AG09319 (cell line): Measurements from ENCODE around the gene SLIT3.

ENCODE experiments used
- DNase-seq: peaks from one replicate; pipeline ENCODE4 v3.0.0-alpha.2; 2010; ENCODE audit warnings: low read depth; ENCODE audit errors: extremely low read depth
- CTCF ChIP-seq: IDR thresholded peaks from 2 replicates; pipeline ENCODE4 v1.5.1; 2011; ENCODE audit warnings: low read depth, mild to moderate bottlenecking, inconsistent platforms, low read length, moderate library complexity

Gene SLIT3

GRCh38 chr5:168893283-168893682 is 407.7 kb downstream of the SLIT3 start:
- no peak for TF ChIP-seq CTCF
- DNase-seq: no peak

GRCh38 chr5:168892618-168893186 is 408.2 kb downstream of the SLIT3 start:
- no peak for DNase-seq
- TF ChIP-seq CTCF: no peak

GRCh38 chr5:168890816-168891812 is 409.8 kb downstream of the SLIT3 start:
- no peak for TF ChIP-seq CTCF
- no peak for DNase-seq

- TF ChIP-seq CTCF: no peak
- no peak for DNase-seq
Measured at GRCh38 chr5:168889039-168889438, 411.9 kb downstream of the SLIT3 start.

GRCh38 chr5:168887931-168888330 is 413.0 kb downstream of the SLIT3 start:
- TF ChIP-seq CTCF: no peak
- DNase-seq: no peak

GRCh38 chr5:168886157-168886556 is 414.8 kb downstream of the SLIT3 start:
- TF ChIP-seq CTCF: no peak

More at GRCh38 chr5:168886157-168886556, 414.8 kb downstream of the SLIT3 start:
- DNase-seq: no peak
